Measurements from ENCODE around the gene BBS12.

DNA sequence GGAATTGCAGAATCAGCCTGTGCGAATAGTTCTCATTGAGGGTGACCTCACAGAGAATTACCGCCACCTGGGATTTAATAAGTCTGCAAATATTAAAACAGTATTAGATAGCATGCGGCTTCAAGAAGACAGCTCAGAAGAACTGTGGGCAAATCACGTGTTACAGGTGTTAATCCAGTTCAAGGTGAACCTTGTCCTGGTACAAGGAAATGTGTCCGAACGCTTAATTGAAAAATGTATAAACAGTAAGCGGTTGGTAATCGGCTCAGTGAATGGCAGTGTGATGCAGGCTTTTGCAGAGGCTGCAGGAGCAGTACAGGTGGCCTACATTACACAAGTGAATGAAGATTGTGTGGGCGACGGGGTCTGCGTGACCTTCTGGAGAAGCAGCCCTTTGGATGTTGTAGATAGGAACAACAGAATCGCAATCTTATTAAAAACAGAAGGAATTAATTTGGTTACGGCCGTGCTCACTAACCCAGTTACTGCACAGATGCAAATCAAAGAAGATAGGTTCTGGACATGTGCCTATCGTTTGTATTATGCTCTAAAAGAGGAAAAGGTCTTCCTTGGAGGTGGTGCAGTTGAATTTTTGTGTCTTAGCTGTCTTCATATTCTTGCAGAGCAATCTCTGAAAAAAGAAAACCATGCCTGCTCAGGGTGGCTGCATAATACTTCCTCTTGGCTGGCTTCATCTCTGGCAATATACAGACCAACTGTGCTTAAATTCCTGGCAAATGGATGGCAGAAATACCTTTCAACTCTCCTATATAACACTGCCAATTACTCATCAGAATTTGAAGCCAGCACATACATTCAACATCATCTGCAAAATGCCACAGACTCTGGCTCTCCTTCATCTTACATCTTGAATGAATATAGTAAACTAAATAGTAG is 10.7 kb downstream of the BBS12 start:
- TF ChIP-seq TAF1 (IDR thresholded peaks at IDR 0.05; ENCODE audit: low read depth) = no peak
- TF ChIP-seq EP300 (IDR thresholded peaks at IDR 0.05; ENCODE audit: borderline replicate concordance) = no peak
- no peak for TF ChIP-seq NFIC (IDR thresholded peaks at IDR 0.05)
- TF ChIP-seq, protein P1, sequence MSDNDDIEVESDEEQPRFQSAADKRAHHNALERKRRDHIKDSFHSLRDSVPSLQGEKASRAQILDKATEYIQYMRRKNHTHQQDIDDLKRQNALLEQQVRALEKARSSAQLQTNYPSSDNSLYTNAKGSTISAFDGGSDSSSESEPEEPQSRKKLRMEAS (IDR thresholded peaks at IDR 0.05) = no peak
- TF ChIP-seq, protein P2, sequence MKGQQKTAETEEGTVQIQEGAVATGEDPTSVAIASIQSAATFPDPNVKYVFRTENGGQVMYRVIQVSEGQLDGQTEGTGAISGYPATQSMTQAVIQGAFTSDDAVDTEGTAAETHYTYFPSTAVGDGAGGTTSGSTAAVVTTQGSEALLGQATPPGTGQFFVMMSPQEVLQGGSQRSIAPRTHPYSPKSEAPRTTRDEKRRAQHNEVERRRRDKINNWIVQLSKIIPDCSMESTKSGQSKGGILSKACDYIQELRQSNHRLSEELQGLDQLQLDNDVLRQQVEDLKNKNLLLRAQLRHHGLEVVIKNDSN (IDR thresholded peaks at IDR 0.05) = no peak
- TF ChIP-seq YY1 (IDR thresholded peaks at IDR 0.05; ENCODE audit: low read depth) = no peak
- TF ChIP-seq RAD21 (IDR thresholded peaks at IDR 0.05; ENCODE audit: low read depth) = no peak
- no peak for TF ChIP-seq EGR1 (IDR thresholded peaks at IDR 0.05)
- no peak for TF ChIP-seq FOXM1 (IDR thresholded peaks at IDR 0.05; ENCODE audit: borderline replicate concordance, low read depth)
- TF ChIP-seq CEBPB (IDR thresholded peaks at IDR 0.05) = no peak

Data from Ishikawa (cell line).